ENCODE data around the gene MYH9.

MYH9 gene

DNA sequence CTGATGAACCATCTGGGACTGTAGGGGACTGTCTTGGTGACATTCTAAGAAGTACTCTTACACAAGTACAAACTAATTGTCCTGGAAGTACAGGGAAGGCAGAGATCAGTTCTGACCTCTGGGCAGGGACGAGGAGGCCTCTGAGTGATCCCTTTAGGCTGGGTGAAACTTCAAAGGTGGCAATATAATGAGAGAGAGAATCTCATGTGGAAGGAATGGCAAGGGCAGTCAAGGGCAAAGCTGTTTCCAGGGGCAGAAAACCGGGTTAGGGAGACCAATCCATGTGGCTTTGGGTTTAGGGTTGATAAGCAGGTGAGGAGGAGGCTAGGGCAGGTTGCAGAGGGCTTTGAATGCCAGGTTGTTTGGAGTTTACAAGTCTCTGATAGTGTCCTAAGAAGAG is 21.3 kb upstream of the MYH9 start:
- H4K20me1 ChIP-seq (ENCODE audit: control insufficient read depth, insufficient read depth, low read depth, low read length): no peaks in the 10 kb centered on the region
- TF ChIP-seq, protein P1, sequence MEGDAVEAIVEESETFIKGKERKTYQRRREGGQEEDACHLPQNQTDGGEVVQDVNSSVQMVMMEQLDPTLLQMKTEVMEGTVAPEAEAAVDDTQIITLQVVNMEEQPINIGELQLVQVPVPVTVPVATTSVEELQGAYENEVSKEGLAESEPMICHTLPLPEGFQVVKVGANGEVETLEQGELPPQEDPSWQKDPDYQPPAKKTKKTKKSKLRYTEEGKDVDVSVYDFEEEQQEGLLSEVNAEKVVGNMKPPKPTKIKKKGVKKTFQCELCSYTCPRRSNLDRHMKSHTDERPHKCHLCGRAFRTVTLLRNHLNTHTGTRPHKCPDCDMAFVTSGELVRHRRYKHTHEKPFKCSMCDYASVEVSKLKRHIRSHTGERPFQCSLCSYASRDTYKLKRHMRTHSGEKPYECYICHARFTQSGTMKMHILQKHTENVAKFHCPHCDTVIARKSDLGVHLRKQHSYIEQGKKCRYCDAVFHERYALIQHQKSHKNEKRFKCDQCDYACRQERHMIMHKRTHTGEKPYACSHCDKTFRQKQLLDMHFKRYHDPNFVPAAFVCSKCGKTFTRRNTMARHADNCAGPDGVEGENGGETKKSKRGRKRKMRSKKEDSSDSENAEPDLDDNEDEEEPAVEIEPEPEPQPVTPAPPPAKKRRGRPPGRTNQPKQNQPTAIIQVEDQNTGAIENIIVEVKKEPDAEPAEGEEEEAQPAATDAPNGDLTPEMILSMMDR (IDR thresholded peaks at IDR 0.05; ENCODE audit: low read depth, low read length, poor library complexity, severe bottlenecking): no peak
- H3F3A ChIP-seq (ENCODE audit: control insufficient read depth, insufficient read depth): no peaks in the 10 kb centered on the region; the same call in 1 of the 2 replicates
- no peak overlapping the region for H3K27ac ChIP-seq (ENCODE audit: low read depth, low read length)
- no peaks in the 10 kb centered on the region for H3K9me2 ChIP-seq (replicated peaks; ENCODE audit: control insufficient read depth, low read length)
- no peaks in the 10 kb centered on the region for H3K27me3 ChIP-seq (ENCODE audit: control insufficient read depth, low read length)
- peaks cover 37% of the 10 kb centered on the region for H3K4me1 ChIP-seq (ENCODE audit: control insufficient read depth, low read length)
- H3K79me2 ChIP-seq (ENCODE audit: control insufficient read depth, low read length): no peaks in the 10 kb centered on the region
- no peaks in the 10 kb centered on the region for H3K36me3 ChIP-seq (ENCODE audit: control insufficient read depth, low read length)
- no peaks in the 10 kb centered on the region for H3K9me3 ChIP-seq (ENCODE audit: control insufficient read depth, insufficient read depth, low read length)
- H3K4me3 ChIP-seq (ENCODE audit: low read length): no peak overlapping the region
- H3K4me2 ChIP-seq (ENCODE audit: low read length): no peak overlapping the region

- no peak overlapping the region for H3K4me2 ChIP-seq (ENCODE audit: low read length)
Observed at GRCh38 chr22:36406721-36407120, 19.0 kb upstream of the MYH9 start.

GRCh38 chr22:36405671-36406538 is 18.1 kb upstream of the MYH9 start:
- H3K27me3 ChIP-seq (ENCODE audit: control insufficient read depth, low read length): no peaks in the 10 kb centered on the region
- TF ChIP-seq, protein P1 (IDR thresholded peaks at IDR 0.05; ENCODE audit: low read depth, low read length, poor library complexity, severe bottlenecking): no peak
- TF ChIP-seq EZH2phosphoT487 (IDR thresholded peaks at IDR 0.05; ENCODE audit: borderline replicate concordance, low read length): no peak
- H3K4me3 ChIP-seq (ENCODE audit: low read length): peak overlapping the region; percentile 29
- no peaks in the 10 kb centered on the region for H3K9me2 ChIP-seq (replicated peaks; ENCODE audit: control insufficient read depth, low read length)
- no peaks in the 10 kb centered on the region for H3K79me2 ChIP-seq (ENCODE audit: control insufficient read depth, low read length)
- H3K4me2 ChIP-seq (ENCODE audit: low read length): peak overlapping the region; percentile 59
- H3K9me3 ChIP-seq (ENCODE audit: control insufficient read depth, insufficient read depth, low read length): no peaks in the 10 kb centered on the region
- no peaks in the 10 kb centered on the region for H4K20me1 ChIP-seq (ENCODE audit: control insufficient read depth, insufficient read depth, low read depth, low read length)
- H3K27ac ChIP-seq (ENCODE audit: low read depth, low read length): peak overlapping the region; percentile 58
- H3F3A ChIP-seq (ENCODE audit: control insufficient read depth, insufficient read depth): no peaks in the 10 kb centered on the region; the same call in 1 of the 2 replicates
- H3K36me3 ChIP-seq (ENCODE audit: control insufficient read depth, low read length): no peaks in the 10 kb centered on the region
- H3K4me1 ChIP-seq (ENCODE audit: control insufficient read depth, low read length): peaks cover 37% of the 10 kb centered on the region

More at GRCh38 chr22:36406721-36407120, 19.0 kb upstream of the MYH9 start:
- Histone ChIP-seq H3K9me3 (ENCODE audit: control insufficient read depth, insufficient read depth, low read length) (no peaks in the 10 kb centered on the region), H3K4me3 (ENCODE audit: low read length) (no peak overlapping the region), H3F3A (ENCODE audit: control insufficient read depth, insufficient read depth) (no peaks in the 10 kb centered on the region; the same call in 1 of the 2 replicates), H3K9me2 (replicated peaks; ENCODE audit: control insufficient read depth, low read length) (no peaks in the 10 kb centered on the region), H4K20me1 (ENCODE audit: control insufficient read depth, insufficient read depth, low read depth, low read length) (no peaks in the 10 kb centered on the region), H3K4me1 (ENCODE audit: control insufficient read depth, low read length) (peaks cover 37% of the 10 kb centered on the region), H3K27me3 (ENCODE audit: control insufficient read depth, low read length) (no peaks in the 10 kb centered on the region), H3K36me3 (ENCODE audit: control insufficient read depth, low read length) (no peaks in the 10 kb centered on the region), H3K27ac (ENCODE audit: low read depth, low read length) (no peak overlapping the region), H3K79me2 (ENCODE audit: control insufficient read depth, low read length) (no peaks in the 10 kb centered on the region)
- TF ChIP-seq EZH2phosphoT487 (IDR thresholded peaks at IDR 0.05; ENCODE audit: borderline replicate concordance, low read length): no peak
- TF ChIP-seq, protein P1 (IDR thresholded peaks at IDR 0.05; ENCODE audit: low read depth, low read length, poor library complexity, severe bottlenecking): no peak

Data from DOHH2 (cell line).